Fibroblast of lung (primary cell): Measurements from ENCODE around the gene TDRD7.
"Not testable (repeated sequence)": the region's sequence is repeated elsewhere in the genome, so short reads cannot be mapped to it uniquely, and the experiment has no call there.

ENCODE experiments used
- EZH2 ChIP-seq: IDR thresholded peaks from 2 replicates; pipeline ENCODE4 v1.5.1; 2012; ENCODE audit warnings: low read length, control low read depth, mild to moderate bottlenecking; ENCODE audit errors: missing control alignments
- TF ChIP-seq, protein P1 (sequence below), 2 donors: IDR thresholded peaks in 1 of 2; conservative IDR thresholded peaks in 1 of 2; 1 replicate in 1 of 2; 2 replicates in 1 of 2; pipeline ENCODE4 v1.5.1; 2011 to 2012; ENCODE audit warnings: low read length in 2 of 2, control low read depth in 1 of 2, inconsistent platforms in 1 of 2, low read depth in 1 of 2, mild to moderate bottlenecking in 1 of 2

DNA sequence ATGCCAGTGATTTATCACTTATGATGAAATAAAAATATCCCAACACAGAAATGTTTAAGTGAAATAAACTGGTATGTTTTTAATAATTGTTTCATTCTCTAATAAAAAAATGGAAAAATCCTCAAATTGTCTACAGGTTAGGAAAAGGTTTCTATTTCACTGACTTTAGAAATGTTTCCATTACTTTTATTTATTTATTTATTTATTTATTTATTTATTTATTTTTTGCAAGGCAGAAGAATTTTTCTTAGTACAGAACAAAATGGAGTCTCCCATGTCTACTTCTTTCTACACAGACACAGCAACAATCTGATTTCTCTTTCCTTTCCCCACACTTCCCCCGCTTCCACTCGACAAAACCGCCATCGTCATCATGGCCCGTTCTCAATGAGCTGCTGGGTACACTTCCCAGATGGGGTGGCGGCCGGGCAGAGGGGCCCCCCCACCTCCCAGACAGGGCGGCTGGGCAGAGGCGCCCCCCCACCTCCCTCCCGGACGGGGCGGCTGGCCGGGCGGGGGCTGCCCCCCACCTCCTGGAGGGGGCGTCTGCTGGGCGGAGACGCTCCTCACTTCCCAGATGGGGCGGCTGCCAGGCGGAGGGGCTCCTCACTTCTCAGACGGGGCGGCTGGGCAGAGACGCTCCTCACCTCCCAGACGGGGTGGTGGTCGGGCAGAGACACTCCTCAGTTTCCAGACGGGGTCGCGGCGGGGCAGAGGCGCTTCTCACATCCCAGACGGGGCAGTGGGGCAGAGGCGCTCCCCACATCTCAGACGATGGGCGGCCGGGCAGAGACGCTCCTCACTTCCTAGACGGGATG lies 85.9 kb downstream of the TDRD7 start:
- TF ChIP-seq, protein P1, sequence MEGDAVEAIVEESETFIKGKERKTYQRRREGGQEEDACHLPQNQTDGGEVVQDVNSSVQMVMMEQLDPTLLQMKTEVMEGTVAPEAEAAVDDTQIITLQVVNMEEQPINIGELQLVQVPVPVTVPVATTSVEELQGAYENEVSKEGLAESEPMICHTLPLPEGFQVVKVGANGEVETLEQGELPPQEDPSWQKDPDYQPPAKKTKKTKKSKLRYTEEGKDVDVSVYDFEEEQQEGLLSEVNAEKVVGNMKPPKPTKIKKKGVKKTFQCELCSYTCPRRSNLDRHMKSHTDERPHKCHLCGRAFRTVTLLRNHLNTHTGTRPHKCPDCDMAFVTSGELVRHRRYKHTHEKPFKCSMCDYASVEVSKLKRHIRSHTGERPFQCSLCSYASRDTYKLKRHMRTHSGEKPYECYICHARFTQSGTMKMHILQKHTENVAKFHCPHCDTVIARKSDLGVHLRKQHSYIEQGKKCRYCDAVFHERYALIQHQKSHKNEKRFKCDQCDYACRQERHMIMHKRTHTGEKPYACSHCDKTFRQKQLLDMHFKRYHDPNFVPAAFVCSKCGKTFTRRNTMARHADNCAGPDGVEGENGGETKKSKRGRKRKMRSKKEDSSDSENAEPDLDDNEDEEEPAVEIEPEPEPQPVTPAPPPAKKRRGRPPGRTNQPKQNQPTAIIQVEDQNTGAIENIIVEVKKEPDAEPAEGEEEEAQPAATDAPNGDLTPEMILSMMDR (conservative IDR thresholded peaks at IDR 0.05 in 1 of 2, IDR thresholded peaks at IDR 0.05 in 1 of 2; ENCODE audit: low read depth in 1 of 2, low read length in 2 of 2): not testable (repeated sequence)
- not testable (repeated sequence) for TF ChIP-seq EZH2
